GM13977 (cell line): Measurements from ENCODE around the gene SPATA4.

Source experiments
- DNase-seq: peaks from one replicate; pipeline ENCODE4 v3.0.0; 2012; ENCODE audit warnings: low spot score
- in situ Hi-C: fragments of 300-500 bp; cut with MboI; formaldehyde crosslinking; loops from one replicate; pipeline ENCODE4 v1.12.0; 2022; ENCODE audit warnings: low sequenced_read_pairs, low pct_unique_long_range_greater_than_20kb, mixed read lengths, inconsistent platforms; ENCODE audit not compliant: unreplicated experiment
- TF ChIP-seq, protein P1 (sequence below): IDR thresholded peaks from 2 replicates; pipeline ENCODE4 v1.5.1; 2012; ENCODE audit warnings: mild to moderate bottlenecking, control low read depth; ENCODE audit not compliant: insufficient read depth; ENCODE audit errors: extremely low read depth, missing control alignments

Gene SPATA4

DNA sequence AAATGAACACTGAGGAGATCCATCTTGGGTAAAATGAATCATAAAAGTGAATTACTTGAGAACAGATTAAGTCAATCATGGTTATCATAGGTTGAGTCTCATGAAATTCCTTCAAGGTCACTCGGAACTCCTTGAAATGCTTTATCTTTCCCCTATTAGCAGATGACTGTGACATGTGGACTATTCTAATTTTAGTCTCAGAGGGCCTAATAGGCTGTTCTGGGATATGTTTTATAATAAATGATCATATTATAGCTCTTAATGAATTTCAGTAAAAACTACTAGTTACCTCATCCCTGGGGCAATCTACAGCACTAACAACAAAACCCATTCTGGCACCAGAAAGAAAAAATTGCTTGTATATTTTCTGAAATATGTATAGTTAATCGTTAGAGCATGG, 44.7 kb downstream of the SPATA4 start:
- in situ Hi-C loops, result no loop called here
- no peak for DNase-seq

DNA sequence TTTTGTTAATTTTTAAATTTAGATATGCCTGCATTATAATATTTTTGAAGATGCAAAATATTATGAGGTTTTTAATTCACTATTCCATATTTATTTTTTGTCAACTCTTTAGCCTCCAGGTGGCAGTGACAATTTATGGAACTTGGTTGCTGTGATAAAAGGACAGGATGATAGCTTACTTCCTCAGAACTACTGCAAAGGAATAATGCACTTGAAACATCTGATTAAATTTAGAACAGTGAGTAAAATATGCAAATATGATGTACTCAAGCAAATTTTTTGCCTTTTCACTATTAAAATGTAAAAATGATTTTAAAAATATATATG, 45.1 kb downstream of the SPATA4 start:
- in situ Hi-C loops, result no loop called here
- no peak for DNase-seq
- TF ChIP-seq, protein P1, sequence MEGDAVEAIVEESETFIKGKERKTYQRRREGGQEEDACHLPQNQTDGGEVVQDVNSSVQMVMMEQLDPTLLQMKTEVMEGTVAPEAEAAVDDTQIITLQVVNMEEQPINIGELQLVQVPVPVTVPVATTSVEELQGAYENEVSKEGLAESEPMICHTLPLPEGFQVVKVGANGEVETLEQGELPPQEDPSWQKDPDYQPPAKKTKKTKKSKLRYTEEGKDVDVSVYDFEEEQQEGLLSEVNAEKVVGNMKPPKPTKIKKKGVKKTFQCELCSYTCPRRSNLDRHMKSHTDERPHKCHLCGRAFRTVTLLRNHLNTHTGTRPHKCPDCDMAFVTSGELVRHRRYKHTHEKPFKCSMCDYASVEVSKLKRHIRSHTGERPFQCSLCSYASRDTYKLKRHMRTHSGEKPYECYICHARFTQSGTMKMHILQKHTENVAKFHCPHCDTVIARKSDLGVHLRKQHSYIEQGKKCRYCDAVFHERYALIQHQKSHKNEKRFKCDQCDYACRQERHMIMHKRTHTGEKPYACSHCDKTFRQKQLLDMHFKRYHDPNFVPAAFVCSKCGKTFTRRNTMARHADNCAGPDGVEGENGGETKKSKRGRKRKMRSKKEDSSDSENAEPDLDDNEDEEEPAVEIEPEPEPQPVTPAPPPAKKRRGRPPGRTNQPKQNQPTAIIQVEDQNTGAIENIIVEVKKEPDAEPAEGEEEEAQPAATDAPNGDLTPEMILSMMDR, result no peak

More for the DNA sequence above, 44.7 kb downstream of the SPATA4 start:
- TF ChIP-seq, protein P1, result no peak

DNA sequence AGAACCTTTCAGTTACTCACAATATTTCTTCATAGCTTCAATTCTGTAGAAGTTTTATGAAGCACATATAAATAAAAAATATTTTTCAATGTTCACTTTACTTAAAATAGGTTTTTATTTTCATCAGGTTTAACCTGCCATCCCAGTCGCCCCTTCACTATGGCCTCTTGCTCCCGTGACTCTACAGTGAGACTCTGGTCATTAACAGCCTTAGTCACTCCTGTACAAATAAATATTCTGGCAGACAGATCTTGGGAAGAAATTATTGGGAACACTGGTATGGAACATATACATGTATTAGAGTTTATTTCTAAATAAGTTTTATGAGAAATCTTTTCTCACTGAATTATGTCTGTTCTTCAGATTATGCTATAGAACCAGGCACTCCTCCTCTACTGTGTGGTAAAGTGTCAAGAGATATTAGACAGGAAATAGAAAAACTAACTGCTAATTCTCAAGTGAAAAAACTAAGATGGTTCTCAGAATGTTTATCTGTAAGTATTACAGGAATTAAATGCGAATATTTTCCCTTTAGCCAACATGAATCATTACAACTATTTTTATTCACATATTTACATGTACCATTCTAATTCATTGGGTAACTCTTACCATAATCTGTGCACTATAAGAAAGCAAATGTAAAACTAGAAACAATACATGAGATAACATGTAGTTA, 45.6 kb downstream of the SPATA4 start:
- no peak for DNase-seq
- TF ChIP-seq, protein P1, result no peak
- in situ Hi-C loops, result no loop called here

DNA sequence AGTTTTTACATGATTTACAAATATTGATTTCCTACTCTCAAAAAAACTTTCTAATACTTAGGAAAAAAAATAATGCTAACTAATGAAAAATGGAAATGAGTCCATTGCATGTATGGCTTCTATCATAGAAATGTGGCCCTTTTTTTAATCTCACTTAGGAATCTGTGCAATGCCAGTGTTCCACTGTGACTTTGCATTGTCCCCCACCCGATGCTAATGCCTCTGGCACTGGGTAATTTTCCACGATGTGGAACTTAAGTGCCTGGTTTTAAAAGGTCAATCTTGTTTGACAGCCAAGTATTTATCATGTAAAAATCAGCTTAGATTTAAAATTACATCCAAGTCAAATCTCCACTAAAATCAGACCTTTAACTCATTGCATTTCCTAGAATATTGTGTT, 53.1 kb downstream of the SPATA4 start:
- no peak for DNase-seq
- in situ Hi-C loops, result no loop called here
- TF ChIP-seq, protein P1, result no peak

DNA sequence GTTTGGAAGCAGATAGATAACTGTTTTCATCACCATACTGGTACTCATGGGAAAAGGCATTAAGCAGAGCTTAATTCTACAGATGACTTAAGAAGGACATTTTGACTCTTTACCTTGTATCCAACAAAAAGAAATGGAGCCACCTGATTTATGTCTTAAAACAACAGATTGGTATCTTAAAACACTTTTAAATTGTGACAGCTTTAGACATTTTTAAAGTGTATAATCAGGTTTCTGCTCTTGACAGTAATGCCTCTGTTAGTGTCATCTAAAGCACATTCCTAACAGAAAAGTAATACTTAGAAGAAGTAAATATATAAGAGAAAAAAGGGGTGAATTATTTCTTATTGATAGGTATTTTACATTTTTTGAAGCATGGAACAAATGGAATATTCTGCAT, 55.9 kb downstream of the SPATA4 start:
- TF ChIP-seq, protein P1, result no peak
- in situ Hi-C loops, result no loop called here
- no peak for DNase-seq

DNA sequence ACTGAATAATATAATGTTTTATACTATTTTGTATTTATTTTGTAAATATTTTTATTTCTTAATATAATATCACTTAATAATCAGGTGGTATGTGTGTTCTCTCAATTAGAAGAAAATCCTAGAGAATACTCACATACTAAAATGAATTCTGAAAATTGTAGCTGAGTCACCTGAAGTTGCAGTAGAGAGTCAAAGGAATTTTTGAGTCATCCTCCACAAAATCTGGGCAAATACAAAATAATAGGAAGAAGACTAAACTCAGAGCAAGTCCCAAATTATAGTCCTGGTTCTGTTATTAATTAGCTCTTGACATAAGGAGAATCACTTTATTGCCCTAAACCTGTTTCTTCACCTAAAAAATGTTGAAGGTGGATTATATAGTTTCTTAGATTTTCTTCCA, 57.8 kb downstream of the SPATA4 start:
- in situ Hi-C loops, result no loop called here
- TF ChIP-seq, protein P1, result no peak
- DNase-seq, result no peak

DNA sequence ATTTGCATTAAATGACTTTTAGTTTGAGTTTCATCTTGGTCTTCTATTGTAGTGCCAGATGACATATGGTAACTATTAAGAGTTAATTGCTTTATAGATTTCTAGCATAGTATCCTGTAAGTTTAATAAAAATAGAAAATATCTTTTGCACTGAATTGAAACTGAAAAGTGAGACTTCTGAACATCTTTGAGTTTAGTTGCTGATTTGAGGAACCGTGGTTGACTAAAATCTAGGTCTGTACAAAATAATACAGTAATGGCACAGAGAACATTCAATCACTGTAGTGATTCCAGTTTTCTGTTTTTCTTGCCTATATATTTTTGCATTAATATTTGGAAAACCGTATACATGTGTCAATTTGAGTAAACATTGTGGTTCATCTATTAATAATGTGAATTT, 60.7 kb downstream of the SPATA4 start:
- no peak for DNase-seq
- in situ Hi-C loops, result no loop called here
- TF ChIP-seq, protein P1, result no peak
